Middle frontal gyrus (tissue), 1 donor: ENCODE data around the gene LPP.
"Not testable (repeated sequence)": the region's sequence is repeated elsewhere in the genome, so short reads cannot be mapped to it uniquely, and the experiment has no call there.

Experiments
- DNase-seq: peaks from one replicate; pipeline ENCODE4 v3.0.0-alpha.2; 2015; ENCODE audit warnings: low spot score; ENCODE audit errors: extremely low spot score

LPP gene

DNA sequence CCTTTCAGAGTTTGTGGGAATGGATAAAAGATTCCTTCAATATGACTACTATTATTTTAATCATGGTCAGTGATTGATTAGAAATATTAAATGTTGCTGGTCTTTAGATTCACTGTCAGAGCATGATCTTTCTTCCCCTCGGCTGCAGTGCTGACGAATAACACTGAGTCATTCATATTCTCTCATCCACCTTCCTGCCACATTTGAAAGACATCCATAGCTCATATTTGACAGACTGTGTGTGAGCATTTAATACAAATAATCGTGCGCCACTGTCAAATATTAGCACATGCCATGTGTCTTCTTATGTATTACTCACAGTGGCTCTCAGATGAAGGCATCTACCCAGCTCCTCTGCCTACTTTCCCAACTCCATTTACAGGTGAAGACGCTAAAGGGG, 541.3 kb downstream of the LPP start:
- no peak for DNase-seq

DNA sequence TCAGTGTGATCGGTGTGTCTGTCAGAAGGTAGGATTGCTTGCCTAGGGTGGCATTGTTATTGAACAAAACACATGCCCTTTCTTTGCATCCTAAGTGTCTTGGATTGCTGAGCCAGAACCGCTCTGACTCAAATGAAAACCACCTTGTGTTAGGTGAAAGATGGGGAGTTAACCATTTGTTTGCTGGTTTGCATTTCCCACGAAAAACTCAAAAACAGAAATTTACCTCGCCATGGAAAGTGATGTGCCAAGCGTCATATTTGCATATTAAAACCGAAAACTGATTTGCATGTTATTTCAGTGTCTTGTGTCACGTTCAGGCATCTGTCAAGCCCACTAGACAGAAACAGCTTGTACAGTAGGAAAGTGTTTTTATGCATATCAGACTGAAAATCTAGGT, 543.2 kb downstream of the LPP start:
- DNase-seq = no peak

GRCh38 chr3:188698436-188698835, 544.5 kb downstream of the LPP start:
- no peak for DNase-seq

GRCh38 chr3:188700501-188700900, 546.5 kb downstream of the LPP start:
- no peak for DNase-seq

DNA sequence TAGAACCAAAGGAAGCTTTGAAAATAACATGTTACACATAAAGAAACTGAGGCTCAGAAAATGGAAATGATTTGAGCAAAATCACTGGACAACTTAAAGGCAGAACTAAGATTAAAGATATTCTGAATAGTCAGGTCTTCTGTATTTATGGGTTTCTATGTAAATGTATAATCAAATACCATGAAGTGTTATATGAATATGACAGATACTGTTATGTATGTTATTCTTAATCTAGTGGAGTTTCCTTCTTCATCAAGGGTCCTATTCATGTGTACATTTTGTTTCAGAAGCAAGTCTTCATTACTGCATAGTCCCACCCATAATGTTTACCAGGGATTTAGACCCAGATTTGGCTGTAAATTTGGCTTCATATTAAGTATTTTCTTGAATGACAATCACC, 547.0 kb downstream of the LPP start:
- DNase-seq = no peak

DNA sequence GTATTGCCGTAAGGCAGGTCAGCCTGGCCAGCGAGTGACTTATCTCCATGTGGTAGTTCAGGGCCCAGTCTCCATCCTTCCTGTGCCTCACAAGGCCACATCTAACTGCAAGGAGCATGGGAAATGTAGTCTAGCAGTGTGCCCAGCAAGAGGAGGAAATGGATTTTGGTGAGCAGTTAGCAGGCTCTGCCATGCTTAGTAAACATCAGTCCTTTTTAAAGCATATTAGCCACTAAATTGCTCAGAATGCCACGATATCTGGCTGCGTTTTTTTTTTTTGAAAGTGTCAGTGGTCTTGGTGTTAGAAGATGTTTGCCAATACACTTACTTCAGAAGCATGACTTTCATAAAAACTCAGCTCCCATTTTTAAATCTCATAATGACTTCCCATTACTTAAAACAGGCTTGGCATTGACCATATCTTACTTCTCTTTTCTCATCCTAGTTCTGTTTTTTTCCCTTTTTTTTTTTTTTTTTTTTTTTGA, 547.6 kb downstream of the LPP start:
- no peak for DNase-seq

DNA sequence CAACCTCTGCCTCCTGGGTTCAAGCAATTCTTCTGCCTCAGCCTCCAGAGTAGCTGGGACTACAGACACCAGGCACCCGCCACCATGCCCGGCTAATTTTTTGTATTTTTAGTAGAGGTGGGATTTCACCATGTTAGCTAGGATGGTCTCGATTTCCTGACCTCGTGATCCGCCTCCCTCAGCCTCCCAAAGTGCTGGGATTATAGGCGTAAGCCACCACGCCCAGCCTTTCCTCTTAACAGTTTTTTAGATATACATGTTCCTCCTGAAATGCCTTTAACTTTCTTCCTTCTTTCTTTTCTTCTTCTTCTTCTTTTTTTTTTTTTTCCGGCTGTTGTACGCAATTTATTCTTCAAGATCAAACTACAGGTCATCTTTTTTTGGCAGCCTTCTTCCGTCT, 548.1 kb downstream of the LPP start:
- DNase-seq = not testable (repeated sequence)

DNA sequence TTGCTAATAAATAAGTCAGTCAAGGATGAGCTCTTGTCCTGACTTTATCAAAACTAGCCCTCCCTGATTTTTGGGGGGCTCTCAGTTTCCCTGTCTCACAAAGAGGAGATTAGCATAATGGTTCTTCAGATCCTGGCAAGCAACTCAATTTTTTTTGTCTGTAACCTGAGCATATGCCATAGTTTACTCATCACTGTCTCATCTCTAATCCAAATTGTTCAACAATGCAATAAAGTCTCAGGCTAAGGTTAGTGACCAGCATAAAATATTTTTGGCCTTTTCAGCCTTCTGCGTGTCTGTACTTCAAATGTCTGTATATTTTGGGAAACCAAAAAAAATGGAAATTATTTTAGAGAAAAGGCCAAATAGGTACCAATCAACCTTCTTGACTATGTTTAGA, 552.2 kb downstream of the LPP start:
- DNase-seq = no peak

DNA sequence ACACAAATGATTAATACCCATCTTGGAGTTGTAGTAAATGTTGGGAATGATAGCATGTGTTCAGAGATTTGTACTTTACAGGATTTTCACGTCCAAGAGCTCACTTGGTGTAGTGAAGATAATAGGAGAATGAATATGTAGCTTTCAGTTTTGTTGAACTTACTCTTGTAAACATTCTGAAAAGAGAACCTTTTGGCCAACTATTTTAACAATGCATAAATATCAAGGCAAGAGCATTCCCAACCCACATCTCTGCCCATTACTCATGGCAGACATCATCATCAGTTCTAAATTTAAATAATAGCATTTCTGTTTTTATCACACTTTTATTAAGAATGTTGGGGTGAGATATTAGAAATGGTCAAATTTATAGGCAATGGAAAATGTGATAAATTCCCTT, 552.6 kb downstream of the LPP start:
- no peak for DNase-seq

DNA sequence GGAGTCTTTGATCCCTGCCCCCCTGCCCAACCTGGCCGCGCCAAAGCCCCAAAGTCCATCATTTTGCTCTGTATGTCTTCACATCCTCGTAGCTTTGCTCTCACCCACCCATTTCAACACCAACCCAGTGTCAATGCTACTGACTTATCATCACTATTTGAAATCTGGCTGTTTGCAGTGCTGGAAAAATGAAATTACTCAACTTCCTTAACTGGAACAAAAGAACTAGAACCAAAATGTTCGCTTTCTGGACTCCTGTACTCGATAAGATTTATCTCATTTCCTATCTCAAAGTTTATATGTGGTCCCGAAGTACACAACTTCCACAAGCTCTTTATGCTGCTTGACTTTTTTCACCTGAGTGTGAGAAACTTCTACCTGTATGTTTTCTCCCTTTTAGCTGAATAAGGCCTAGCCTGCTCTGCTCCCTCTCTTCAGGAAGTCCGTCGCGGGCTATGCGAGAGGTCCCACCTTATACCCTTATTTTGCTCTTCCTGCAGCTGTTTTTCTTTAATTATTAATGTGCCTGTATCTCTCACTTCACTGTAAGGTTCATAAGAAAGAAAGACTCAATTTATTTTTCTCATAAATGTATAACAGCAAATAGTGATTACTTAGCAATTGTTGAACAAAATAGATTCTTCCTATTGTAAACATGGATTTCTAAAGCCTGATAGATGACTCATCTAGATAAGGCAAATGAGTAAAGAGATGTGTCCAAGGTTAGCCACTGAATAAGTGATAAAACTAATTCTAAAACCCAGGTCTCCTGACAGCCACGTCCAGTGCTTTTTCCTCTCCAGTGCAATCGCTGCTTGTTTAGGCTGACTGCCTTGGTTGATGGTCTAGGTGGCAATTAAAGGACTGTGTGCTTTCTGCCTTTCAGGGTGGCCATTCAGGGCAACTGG, 553.7 kb downstream of the LPP start:
- DNase-seq = no peak

- DNase-seq = no peak
These were observed 557.9 kb downstream of the LPP start for GRCh38 chr3:188711881-188712247.

- no peak for DNase-seq
These were observed 558.4 kb downstream of the LPP start for GRCh38 chr3:188712248-188712924.

DNA sequence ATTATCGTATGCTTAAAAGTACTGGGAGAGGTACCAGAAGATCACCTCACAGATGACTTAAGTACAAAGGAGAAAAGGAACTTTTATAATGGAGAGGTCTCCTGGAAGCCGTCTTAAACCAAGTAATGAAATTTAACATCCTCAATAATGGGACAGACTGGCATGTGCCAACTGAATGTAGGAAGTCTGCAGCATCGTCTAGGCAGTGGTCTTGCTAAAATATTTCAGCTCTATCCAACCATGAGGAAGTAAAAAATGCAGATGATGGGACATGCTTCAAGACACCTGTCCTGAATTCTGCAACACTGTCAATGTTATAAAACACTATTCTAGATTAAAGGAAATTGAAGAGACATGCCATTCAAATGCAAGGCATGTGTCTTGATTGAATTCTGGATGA, 559.0 kb downstream of the LPP start:
- no peak for DNase-seq

GRCh38 chr3:188719545-188719944, 565.6 kb downstream of the LPP start:
- no peak for DNase-seq

DNA sequence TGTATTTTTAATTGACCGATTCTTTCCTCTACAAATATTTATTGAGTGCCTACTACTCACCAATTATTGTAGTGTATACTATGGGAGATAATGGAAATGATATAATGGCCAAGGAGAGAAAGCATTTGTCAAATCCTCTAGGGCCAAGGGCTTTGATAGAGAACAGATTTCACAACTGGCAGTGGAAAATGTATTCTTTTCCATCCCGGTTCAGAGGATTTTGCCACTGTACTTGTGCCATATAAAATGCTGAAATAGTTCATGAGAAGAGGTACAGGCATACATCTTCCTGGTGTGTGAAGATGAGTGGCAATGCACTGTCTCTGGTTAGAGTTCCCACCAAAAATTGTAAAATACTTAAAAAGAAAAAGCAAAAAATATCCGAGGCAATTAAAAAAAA, 566.3 kb downstream of the LPP start:
- no peak for DNase-seq

- no peak for DNase-seq
These were observed 566.7 kb downstream of the LPP start for GRCh38 chr3:188720636-188721035.

GRCh38 chr3:188721312-188721711, 567.4 kb downstream of the LPP start:
- DNase-seq = no peak

- no peak for DNase-seq
These were observed 568.0 kb downstream of the LPP start for GRCh38 chr3:188721990-188722389.

DNA sequence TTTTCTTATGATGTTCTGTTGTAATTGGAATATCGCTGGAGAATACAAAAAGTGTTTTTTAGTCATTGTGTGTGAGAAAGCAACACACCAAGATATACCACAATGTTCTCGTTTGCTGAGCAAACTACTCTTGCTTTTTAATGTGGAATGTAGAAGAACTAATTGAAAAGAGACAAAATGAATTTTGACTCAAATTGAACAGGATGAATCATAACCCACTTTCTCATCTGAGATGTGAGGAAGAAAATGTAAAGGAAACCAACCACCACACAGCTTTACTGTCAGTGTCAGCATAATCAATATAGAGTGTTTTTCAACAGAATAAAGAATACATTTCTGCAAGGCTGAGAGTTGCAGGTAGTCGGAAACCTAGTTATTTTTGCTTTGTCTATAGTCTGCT, 569.0 kb downstream of the LPP start:
- DNase-seq = no peak

- no peak for DNase-seq
These were observed 573.1 kb downstream of the LPP start for GRCh38 chr3:188727052-188727451.

GRCh38 chr3:188728371-188728896, 574.5 kb downstream of the LPP start:
- no peak for DNase-seq

DNA sequence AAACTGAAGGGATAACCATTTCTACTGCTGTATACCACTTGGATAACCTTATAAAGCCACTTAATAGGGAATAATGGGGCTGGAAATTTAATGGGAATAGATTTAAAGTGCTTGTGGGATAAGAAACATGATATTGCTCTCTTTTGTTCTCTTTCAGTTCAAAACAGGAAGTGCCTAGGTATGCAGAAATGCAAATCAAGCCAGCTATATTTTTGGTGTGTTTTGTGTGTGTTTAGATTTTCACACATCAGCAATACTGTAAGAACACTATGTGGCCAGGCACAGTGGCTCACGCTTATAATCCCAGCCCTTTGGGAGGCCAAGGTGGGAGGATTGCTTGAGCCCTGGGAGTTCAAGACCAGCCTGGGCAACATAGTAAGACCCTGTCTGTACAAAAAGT, 575.5 kb downstream of the LPP start:
- DNase-seq = no peak

- no peak for DNase-seq
These were observed 580.4 kb downstream of the LPP start for GRCh38 chr3:188734395-188734794.
